ENCODE data around the gene TGM1.

GRCh38 chr14:24278424-24278823 lies 15.4 kb upstream of the TGM1 start:
- no peak for TF ChIP-seq CTCF (IDR thresholded peaks at IDR 0.05)
- TF ChIP-seq POLR2A (IDR thresholded peaks at IDR 0.05): no peak
